Fibroblast of pulmonary artery (primary cell): ENCODE data around the gene CABP2.

ENCODE experiments used
- DNase-seq: peaks from one replicate; pipeline ENCODE4 v3.0.0-alpha.2; 2010; ENCODE audit warnings: low read depth
- H3K4me3 ChIP-seq: replicated peaks from 2 replicates; pipeline ENCODE4 v1.5.1; 2011; ENCODE audit warnings: low read depth, mild to moderate bottlenecking, control low read depth, low read length, moderate library complexity
- CTCF ChIP-seq: IDR thresholded peaks from 2 replicates; pipeline ENCODE4 v1.5.1; 2011; ENCODE audit warnings: mild to moderate bottlenecking, control low read depth, low read length, inconsistent platforms; ENCODE audit errors: missing control alignments

CABP2 gene

GRCh38 chr11:67493548-67494370 lies 29.5 kb downstream of the CABP2 start:
- H3K4me3 ChIP-seq: no peak overlapping the region
- no peak for DNase-seq
- TF ChIP-seq CTCF: no peak

GRCh38 chr11:67492801-67493547 lies 30.3 kb downstream of the CABP2 start:
- TF ChIP-seq CTCF: no peak
- DNase-seq: no peak

GRCh38 chr11:67492069-67492727 lies 31.0 kb downstream of the CABP2 start:
- no peak for TF ChIP-seq CTCF
- DNase-seq: no peak
- H3K4me3 ChIP-seq: no peak overlapping the region

More at GRCh38 chr11:67492801-67493547, 30.3 kb downstream of the CABP2 start:
- H3K4me3 ChIP-seq: no peak overlapping the region

- no peak overlapping the region for H3K4me3 ChIP-seq
- TF ChIP-seq CTCF: no peak
- DNase-seq: no peak
These were observed 31.8 kb downstream of the CABP2 start for GRCh38 chr11:67491276-67492068.

- no peak for DNase-seq
- no peak for TF ChIP-seq CTCF
- H3K4me3 ChIP-seq: no peak overlapping the region
These were observed 32.5 kb downstream of the CABP2 start for GRCh38 chr11:67490727-67491065.

GRCh38 chr11:67489885-67490726 lies 33.1 kb downstream of the CABP2 start:
- TF ChIP-seq CTCF: no peak
- no peak for DNase-seq
- no peak overlapping the region for H3K4me3 ChIP-seq
